Activated gamma-delta T cell (primary cell): Measurements from ENCODE around the gene GOLT1A.
A peak's percentile ranks its signal among the peaks of the same experiment; 100 is the strongest.

Experiments used
- DNase-seq: peaks from one replicate; lab custom pipeline; 2025; lab: John Stamatoyannopoulos, UW

GOLT1A gene

DNA sequence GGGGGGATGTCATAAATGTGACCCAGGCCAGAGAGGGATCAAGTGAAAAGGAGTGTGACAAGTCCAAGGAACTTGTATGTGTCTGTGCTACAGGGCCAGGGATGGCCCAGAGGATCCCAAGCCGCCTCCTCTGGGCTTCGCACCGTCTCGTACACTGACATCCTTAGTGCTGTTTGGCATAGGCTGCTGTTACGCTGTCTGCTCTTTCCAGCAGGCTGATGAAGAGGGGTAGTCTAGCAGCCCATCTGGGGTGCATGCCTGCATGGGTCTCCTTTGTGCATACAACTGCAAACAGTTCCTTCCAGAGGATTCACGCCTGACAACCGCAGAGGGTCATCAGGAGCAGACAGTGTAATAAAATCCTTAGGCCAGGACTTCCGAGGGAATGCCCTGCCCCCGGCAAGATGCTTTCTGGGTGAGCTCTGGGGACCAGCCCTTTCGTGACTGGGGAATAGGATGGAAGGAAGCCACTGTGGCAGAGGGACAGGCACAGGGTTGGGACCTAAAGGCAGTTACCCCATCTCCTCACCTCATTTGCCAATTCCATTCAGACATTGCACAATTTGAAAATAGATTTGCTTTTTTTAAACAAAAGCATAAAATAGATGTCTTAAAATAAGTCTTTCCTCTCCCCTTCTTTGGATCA is 6.3 kb upstream of the GOLT1A start:
- no peak for DNase-seq

DNA sequence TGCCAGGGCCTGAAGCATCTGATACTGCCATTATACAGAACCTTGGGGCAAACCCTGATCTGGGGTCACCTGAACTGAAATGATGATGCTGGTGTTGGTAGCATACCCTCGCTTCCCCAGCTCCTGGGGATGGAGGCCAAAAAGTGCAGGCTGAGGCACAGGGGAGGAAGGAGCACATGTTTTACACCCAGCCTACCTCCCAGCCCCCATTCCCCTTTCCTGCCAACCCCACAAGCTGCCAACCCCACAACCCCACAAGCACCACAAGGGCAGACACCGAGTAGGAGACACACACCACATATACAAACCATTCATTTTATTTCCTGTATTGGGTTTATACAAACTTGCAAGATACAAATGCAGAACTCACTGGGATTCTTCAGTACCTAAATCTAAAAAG is 4.8 kb upstream of the GOLT1A start:
- DNase-seq: no peak

DNA sequence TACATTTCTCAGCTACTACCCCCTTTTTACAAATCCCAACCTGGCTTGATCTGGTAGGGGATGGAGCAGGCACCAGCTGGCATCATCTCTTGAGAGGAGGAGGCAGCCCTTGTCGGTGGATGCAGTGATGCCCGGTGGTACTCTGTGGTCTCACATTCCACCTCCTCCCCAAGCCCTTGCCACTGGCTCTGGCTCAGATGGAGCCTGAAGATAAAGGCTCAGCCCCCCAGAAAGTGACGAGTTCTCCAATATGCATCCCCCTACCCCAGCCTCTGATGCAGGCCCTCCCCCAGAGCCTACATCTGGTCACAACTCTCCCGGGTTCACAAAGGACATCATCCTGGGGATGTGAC is 3.8 kb upstream of the GOLT1A start:
- no peak for DNase-seq

DNA sequence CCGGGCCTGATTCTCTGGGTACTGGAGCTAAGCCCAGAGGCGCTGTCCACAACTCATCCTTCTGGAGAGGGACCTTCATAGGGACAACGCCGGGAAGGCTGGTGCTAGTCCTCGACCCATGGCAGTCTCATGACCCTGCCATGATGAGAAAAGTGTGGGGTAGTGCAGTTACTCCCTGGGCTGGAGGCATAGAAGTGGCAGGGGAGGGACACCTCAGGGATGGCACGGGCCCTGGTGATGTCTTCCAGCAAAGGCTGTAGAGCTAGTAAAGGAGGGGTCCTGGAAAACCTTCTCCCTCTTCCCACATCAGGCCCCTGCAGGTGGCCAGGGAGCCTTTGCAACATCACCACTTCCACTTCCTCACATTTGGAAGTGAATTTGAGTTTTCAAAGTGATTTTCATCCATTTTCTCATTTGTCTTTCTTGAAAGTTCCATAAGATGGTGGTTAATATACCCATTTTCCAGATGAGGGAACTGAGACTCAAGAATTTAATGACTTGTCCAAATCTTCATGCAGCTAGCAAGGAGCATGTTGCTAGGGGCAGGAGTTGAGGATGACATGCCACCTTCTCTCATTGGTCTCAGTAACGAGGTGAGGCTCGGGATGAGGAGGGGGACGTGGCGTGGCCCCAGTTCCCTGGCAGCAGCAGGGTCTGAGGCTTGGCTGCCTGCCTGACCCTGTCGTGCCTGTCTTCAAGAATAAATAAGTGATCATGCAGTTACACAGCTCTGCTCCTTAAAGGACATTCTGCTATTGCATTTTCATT is 3.3 kb upstream of the GOLT1A start:
- DNase-seq: no peak

DNA sequence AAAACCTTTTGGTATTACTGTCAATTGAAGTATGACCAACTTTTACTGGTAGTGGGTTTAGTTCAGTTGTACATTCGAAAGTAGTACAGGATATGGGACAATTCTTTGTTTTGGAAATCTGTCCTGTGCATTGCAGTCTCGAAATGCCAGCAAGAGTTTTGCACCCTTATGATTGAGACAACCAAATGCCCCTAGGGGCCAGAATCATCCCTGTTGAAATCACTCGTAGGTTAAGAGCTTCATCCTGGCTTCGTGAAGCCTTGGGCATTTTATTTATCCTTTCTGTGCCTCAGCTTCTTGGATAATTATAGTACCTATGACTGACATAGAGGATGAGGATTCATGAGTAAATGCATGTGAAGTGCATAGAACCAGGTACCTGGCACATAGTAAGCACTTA is 2.4 kb upstream of the GOLT1A start:
- DNase-seq: no peak

DNA sequence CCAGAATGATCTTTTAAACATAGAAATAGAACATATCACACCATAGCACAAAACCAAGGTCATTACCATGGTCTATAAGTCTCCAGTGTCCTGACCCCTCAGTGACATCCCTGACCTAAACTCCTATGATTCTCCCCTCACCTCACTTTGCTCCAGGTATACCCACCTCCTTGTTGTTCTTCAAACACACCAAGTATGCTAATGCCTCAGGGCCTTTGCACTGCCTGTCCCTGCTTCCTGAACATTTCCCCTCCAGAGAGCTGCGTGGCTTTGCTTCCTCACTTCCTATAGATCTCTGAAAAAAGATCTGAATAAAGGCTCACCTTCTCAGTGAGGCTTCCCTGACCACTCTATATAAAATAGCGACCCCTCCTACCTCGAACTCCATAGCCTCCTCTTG is 1.1 kb downstream of the GOLT1A start:
- DNase-seq: no peak

DNA sequence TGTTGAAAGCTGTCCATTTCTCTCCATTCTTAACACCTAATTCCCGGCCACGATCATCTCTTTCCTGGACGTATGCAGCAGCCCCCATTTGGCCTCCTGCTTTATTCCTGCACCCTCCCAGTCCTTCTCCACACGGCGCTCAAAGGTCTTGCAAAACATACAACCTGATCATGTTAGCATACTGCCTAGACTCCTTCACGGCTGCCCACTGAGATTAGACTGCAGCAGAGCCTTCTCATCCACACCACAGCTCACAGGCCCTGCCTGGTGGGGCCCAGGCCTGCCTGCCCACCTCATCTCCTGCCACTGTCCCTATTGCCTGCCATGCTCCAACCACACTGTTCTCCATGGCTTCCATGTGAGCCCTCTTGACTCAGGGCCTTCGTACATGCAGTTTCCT is 2.7 kb downstream of the GOLT1A start:
- no peak for DNase-seq

DNA sequence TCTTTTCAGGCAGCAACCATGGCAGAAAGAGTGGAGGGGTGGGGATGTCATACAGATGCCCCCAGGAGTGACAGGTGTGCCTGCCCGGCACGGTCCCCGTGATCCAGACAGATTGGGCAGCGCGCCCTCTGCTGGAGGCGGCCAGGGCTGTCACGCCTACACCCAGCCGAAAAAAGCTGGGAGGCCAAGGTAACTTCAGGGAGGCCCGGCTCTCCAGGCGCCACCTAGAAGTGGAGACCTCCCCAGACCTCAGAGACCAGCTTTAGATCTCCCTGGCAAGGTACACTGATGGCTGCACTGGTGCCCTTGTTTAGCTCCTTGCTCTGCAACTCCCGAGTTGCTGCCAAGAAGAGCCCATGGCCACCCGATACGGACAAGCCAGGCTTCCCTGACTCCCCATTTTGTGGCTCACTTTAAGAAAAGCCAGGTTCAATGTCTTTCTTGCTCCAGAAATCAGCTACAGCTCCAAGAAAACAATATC is 6.6 kb downstream of the GOLT1A start:
- DNase-seq: peak; percentile 39

DNA sequence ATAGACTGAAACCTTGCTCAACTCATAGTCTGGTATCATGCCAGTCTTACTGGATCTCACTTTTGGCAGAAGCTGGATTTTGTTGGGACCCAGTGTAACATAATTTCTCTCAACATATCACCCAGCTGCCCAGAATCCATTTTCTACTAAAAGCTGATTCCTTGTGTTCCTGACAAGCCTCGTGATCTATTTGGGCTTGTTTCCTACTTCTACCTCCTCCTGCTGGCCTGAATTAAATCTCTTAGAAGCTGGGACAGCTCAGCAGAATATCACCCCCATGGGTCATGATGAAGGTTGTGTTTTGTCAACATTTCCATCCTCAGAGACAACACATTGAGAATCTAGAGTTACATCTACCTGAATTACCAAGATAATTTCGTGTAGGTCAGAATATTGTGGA is 7.7 kb downstream of the GOLT1A start:
- DNase-seq: no peak

DNA sequence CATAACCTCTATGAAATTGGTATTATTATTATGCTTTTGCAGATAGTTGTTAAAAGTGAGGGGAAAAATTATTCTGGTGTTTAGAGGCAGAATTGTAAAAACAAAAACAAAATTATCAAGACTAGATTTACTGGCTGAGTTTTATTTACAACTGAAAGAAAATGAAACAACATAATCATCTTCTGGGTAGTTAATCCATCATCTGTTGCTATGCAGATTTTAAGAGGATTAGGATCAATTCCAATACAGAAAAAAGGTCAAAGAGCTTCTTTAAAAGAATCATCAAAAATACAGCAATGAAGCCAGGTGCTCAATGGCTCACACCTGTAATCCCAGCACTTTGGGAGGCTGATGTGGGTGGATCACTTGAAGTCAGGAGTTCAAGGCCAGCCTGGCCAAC is 8.3 kb downstream of the GOLT1A start:
- DNase-seq: no peak

DNA sequence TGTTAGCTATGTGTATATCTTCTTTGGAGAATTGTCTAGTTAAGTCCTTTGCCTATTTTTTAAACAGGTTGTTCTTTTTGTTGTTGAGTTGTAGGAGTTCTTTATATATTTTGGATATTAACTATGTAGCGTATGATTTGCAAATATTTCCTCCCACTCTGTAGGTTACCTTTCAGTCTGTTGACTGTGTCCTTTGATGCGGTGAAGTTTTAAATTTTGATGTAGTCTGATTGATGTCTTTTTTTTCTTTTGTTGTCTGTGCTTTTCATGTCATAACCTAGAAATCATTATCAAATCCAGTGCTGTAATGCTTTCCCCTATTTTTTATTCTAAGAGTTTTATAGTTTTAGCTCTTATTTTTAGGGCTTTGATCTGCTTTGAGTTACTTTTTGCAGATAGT is 8.8 kb downstream of the GOLT1A start:
- no peak for DNase-seq

DNA sequence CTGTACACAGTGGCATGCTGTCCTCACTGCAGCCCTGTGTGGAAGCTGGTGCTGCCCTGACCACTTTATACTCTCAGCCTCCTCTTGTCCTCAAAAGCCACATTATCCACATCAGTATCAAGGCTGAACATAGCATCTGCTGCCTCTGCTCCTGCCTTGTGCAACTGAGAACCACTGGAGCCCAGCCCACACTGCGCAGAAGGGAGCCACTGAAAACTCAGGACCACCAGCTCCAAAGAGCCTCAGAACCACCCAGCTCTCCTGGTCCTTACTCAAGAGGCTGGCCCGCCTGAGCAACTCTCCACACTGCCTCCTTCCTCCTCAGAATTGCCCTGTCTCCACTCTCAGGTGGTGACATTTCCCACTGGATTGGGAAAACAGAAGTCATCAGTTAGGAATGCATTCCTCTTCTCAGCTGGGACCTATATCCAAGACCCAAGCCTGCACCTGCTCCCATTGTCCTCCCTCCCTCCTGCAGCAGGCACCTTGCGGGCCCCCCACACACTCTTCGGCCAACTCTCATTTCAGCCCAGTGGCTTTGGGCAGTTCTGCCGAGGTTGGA is 10.5 kb downstream of the GOLT1A start:
- DNase-seq: no peak

DNA sequence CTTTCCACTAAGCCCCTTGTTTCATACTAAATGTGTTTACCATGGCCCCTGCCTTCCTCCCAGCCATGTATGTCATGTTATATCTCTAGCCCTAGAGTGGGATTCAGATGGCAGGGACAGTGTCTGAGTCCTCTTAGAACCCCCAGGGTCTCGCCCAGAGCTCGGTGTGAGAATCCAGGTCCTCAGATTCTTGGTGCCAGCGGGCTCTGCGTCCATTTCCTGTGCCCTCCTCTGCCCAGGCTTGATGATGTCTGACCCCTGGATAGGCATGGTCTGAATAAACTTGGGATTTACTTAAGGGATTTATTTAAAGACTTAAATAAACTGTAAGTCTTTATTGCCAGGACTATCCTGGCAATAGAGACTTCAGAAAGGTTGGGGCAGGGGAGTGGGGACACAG is 11.3 kb downstream of the GOLT1A start:
- DNase-seq: no peak

DNA sequence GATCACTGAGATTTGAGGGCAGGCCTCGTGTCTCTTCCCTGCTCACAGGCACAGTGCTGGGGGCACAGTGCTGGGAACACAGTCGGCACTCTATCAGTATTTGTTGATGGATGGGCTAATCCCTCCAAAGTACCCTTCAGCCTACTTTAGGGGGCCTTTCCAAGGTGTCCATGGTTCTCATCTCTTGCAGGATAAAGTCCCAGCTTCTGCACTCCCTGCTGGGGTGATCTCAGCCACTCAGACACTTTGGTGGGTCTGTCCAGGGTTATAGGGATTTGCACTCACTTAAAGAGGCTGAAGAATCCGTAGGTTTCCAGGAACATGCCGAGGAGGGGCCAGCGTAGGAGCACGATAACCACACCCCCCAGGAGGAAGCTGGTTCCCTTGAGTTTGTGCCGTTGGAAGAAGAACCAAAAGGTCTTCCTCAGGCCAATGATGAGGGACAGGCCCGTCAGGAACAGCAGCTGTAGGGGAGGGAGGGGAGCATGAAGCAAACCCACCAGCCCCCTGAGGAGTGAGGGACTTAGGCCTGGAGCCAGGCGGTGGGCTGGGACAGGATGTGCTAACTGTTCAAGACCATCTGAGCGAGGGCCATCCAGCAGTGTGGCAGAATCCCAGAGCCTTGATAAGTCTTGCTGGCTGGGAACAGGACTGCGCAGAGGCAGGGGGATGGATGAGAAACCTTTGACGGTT is 12.3 kb downstream of the GOLT1A start:
- DNase-seq: no peak

DNA sequence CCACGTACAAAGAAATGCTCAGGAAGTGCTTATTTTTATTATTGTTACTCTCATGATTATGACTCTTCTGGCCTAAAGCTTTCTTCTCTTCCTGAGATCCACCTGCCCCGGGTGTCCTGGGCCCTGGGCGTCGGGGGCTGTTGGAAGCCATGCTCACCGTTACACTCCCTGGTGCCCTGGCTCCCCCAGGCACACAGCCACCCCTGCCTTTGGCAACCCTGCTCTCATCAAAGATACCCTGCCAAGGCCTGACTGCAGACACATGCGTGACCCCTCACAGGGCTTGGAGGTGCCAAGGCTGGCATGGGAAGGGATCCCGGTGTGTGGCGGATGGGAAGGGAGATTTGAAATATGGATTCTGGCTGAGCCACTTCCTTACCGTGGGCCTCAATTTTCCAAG is 14.2 kb downstream of the GOLT1A start:
- DNase-seq: no peak

DNA sequence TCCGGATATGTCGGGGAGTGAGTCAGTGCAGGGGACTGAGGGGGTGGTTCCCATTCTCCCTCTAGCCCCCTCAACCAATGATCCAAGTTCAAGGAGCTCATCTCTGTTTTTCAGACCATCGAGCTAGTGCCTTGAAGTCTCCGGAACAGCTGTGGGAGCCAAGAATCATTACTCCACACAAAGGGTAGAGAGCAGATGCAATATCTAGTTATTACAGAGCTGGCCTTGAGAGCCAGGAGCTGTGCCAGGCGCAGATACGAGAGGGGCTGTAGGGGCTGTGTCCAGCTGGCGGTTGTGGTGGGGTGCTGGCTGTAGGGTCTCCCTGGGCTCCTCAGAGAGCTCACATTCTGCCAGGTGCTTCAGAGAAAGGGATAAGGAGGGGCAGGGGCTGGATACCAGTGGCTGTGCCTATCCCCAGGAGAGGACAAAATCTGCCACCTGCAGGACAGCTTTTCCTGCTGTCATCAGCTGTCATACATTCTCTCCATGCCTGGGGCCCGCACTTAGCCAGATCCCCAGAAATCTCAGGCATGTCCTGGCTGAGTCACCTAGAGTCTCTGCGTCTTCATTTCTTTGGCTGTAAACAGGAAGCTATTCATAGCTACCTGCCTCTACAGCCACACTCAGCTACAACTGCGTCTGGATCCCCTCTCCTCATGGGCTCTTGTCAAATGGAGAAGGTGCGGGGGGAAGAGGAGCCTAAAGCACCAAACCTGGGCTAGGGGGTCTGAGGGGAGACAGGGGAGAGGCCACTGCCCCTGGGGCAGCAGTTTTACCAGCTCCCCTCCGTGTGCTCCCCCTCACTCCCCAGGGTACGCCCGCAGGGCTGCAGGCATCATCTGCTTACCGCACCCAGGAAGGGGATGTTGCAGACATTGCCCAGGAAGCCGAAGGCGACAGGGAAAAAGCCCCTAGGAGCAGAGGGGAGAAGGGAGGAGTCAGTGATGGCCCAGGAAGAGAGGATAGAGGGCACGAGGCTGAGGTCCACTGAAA is 15.1 kb downstream of the GOLT1A start:
- no peak for DNase-seq

DNA sequence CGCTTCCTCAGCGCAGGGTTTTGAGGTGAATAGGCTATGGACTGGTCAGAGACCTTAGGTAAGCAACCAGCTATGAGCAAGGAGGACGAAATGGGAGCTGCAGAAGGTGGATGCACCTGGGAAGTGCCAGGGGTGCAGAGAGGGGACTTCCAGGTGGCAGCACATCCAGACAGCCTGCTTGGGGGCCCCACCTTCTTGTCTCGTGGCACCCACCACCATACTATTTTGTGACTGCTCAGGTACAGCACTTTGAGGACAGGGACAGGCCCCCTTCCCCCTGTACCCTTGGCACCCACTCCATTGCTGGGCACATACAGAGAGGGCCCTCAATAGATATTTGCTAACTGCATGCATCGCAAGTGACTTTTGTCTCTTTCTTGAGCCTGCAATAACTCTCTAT is 16.7 kb downstream of the GOLT1A start:
- no peak for DNase-seq

DNA sequence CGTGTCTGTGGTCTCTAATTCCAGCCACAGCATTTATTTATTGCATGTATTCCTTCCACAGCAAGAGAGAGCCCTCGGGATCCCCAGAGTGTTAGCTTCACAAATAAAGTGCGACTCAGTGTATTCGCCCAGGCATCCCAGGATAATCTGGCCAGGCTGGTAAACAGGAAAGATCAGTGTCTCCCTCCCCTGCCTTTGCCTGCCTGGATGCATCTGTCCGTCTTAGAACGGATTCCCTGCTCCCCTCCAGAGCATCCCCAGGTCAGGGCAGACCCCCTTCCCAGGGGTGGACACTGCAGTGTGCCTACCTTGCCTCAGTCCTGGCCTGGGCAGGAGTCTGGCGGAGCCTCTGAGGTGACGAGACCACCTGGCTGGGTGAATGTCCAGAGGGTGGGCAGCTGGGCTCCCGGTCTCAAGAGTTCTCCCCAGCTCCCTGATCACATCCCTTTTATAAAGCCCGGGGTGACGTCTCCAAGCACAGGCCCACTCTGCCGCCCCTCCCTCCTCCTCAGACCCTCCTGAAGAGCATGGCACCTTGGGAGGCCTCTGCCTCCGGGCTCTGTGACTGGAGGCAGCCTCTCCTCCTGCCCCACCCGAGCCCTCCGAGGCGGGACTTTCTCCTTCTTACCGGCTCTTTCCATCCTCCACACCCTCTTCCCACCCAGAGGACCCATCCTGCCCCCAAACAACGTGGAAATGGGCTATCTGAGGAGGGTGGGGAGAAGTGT is 17.6 kb downstream of the GOLT1A start, which contains the start of gene KISS1:
Gene KISS1, minus strand, starts transcription at position 424 of the 728 bp plus-strand sequence. CDS start 3,615 bp downstream, outside the sequence.
- no peak for DNase-seq

DNA sequence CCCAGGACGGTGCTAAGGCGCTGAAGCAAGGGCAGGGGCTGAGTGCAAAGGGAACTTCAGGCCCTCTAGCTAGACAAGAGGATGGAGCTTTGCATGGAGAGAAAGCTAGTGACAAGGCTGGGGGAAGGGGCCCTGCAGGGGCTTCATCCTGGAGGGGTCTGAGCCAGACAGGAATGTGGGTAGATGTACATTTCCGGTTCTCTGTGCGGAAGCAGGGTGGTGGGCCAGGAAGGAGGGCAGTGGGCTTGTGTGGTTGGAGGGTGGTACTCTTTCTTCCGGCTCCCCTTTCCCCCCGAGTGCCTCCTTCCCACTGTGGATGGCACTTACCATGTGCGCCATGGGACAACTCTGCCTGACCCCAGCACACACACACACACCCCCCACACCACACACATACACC is 19.0 kb downstream of the GOLT1A start:
- DNase-seq: no peak

DNA sequence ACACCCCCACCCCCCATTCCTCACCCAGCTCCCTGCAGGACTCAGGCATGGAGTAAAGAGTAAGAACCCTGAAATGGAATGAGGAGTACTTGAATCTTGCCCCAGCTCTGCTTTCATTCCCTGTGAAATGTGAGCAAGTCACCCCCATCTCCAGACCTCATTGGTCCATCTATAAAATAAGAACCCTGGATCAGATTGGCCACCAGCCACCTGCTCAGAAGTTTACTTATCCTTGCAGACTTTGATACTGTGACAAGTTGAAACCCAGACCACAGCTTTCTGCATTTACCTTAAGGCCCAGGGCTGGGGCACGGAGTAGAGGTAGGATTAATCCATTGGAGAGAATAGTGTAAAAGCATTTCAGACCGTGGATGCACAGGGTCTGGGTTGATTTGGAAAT is 19.7 kb downstream of the GOLT1A start:
- DNase-seq: no peak
